H1 (cell line): ENCODE data around the gene TSPAN9. TPM values are rescaled to one million over a fixed set of nuclear protein-coding genes. Genes with fewer than 3 reads are reported as not detected.

ENCODE experiments used
- CTCF ChIA-PET: fragments of 300-600 bp; sonication (Branson Sonifier 250); formaldehyde crosslinking; loops from one replicate; lab custom pipeline; 2021; ENCODE audit not compliant: partially characterized antibody; lab: Charles Lee
- POLR2A ChIA-PET: fragments of 300-600 bp; sonication (Branson Sonifier 250); formaldehyde crosslinking; loops from one replicate; lab custom pipeline; 2021; ENCODE audit warnings: inconsistent platforms; ENCODE audit not compliant: partially characterized antibody; lab: Charles Lee
- DNase-seq, 2 experiments: peaks; one replicate each; pipeline versions ENCODE4 v3.0.0 to v3.0.0-alpha.2; 2010 to 2022; ENCODE audit warnings: low spot score in 2 of 2, low read depth in 1 of 2, mixed read lengths in 1 of 2
- FAIRE-seq: peaks from 2 replicates; lab custom pipeline; 2011; peaks lifted over from hg19 to GRCh38; lab: Jason Lieb, UNC
- H2AFZ ChIP-seq: 2 replicates; pipeline ENCODE4 v1.8.1; 2012; ENCODE audit warnings: low read length, inconsistent platforms
- H2AK5ac ChIP-seq: 2 replicates; pipeline ENCODE4 v1.6.1; 2013; ENCODE audit warnings: low read depth, low read length
- H2BK120ac ChIP-seq: replicated peaks from 2 replicates; pipeline ENCODE3; 2013; ENCODE audit warnings: low read depth, low read length, inconsistent platforms
- H2BK12ac ChIP-seq: 2 replicates; pipeline ENCODE4 v1.6.1; 2013; ENCODE audit warnings: low read depth, low read length
- H2BK15ac ChIP-seq: 2 replicates; pipeline ENCODE4 v1.6.1; 2013; ENCODE audit warnings: low read length
- H2BK20ac ChIP-seq: 2 replicates; pipeline ENCODE4 v1.6.1; 2013; ENCODE audit warnings: low read length
- H2BK5ac ChIP-seq: 2 replicates; pipeline ENCODE4 v1.6.1; 2013; ENCODE audit warnings: low read depth, low read length
- H3K14ac ChIP-seq: 2 replicates; pipeline ENCODE4 v1.6.1; 2013; ENCODE audit warnings: inconsistent platforms; ENCODE audit not compliant: insufficient read length
- H3K18ac ChIP-seq: 2 replicates; pipeline ENCODE4 v1.6.1; 2013; ENCODE audit warnings: low read length; ENCODE audit errors: extremely low read depth
- H3K23ac ChIP-seq: 2 replicates; pipeline ENCODE4 v1.6.1; 2013; ENCODE audit warnings: inconsistent platforms; ENCODE audit not compliant: insufficient read length
- H3K23me2 ChIP-seq: 2 replicates; pipeline ENCODE4 v1.6.1; 2013; ENCODE audit warnings: low read depth, low read length
- H3K27ac ChIP-seq: 2 replicates; pipeline ENCODE4 v1.6.1; 2011; ENCODE audit warnings: low read depth, low read length, inconsistent platforms
- H3K27me3 ChIP-seq, 4 experiments: replicated peaks in 1 of 4; 1 replicate in 1 of 4; 2 replicates in 3 of 4; pipeline versions ENCODE4 v1.6.1 to v1.8.1; 2011 to 2013; ENCODE audit warnings: low read length in 3 of 4, mild to moderate bottlenecking in 3 of 4, inconsistent platforms in 2 of 4, mixed read lengths in 2 of 4, moderate library complexity in 1 of 4; ENCODE audit not compliant: control insufficient read depth in 3 of 4, insufficient read depth in 3 of 4; ENCODE audit errors: extremely low read depth in 1 of 4
- H3K36me3 ChIP-seq, 4 experiments: 2 replicates each; pipeline versions ENCODE4 v1.6.1 to v1.8.1; 2011 to 2013; ENCODE audit warnings: mild to moderate bottlenecking in 4 of 4, low read length in 3 of 4, moderate library complexity in 2 of 4, control low read depth in 1 of 4, inconsistent platforms in 1 of 4; ENCODE audit not compliant: insufficient read depth in 4 of 4, control insufficient read depth in 2 of 4
- H3K4ac ChIP-seq: replicated peaks from 2 replicates; pipeline ENCODE3; 2013; ENCODE audit warnings: low read length, low read depth, mixed read lengths, inconsistent platforms; ENCODE audit not compliant: insufficient read length
- H3K4me1 ChIP-seq, 4 experiments: replicated peaks in 1 of 4; 1 replicate in 1 of 4; 2 replicates in 3 of 4; pipeline versions ENCODE4 v1.6.1 to v1.8.1; 2011 to 2013; ENCODE audit warnings: low read length in 3 of 4, inconsistent platforms in 2 of 4, mixed read lengths in 1 of 4; ENCODE audit not compliant: insufficient read depth in 4 of 4, control insufficient read depth in 3 of 4
- H3K4me2 ChIP-seq, 2 experiments: 2 replicates each; pipeline versions ENCODE4 v1.6.1 to v1.8.1; 2011 to 2013; ENCODE audit warnings: low read depth in 2 of 2, low read length in 2 of 2, control low read depth in 1 of 2, inconsistent platforms in 1 of 2, mild to moderate bottlenecking in 1 of 2; ENCODE audit not compliant: insufficient read depth in 1 of 2
- H3K4me3 ChIP-seq, 4 experiments: fragments of 200-600, 300-600 bp in 1 of 4; sonication (generic), shearing (Covaris generic), sonication (Bioruptor Twin) in 1 of 4; 2 replicates each; pipeline versions ENCODE4 v1.5.1 to v1.8.1; 2011 to 2016; ENCODE audit warnings: low read length in 4 of 4, low read depth in 3 of 4, control low read depth in 2 of 4, inconsistent platforms in 2 of 4, mild to moderate bottlenecking in 2 of 4, mixed read lengths in 1 of 4, moderate library complexity in 1 of 4; ENCODE audit not compliant: insufficient read depth in 2 of 4; ENCODE audit errors: extremely low read depth in 1 of 4
- H3K56ac ChIP-seq: replicated peaks from 2 replicates; pipeline ENCODE3; 2013; ENCODE audit warnings: low read depth, mild to moderate bottlenecking, mixed read lengths, low read length, inconsistent platforms; ENCODE audit not compliant: insufficient read length
- H3K79me1 ChIP-seq: 2 replicates; pipeline ENCODE4 v1.6.1; 2013; ENCODE audit warnings: low read depth, low read length, control low read depth
- H3K79me2 ChIP-seq, 2 experiments: 2 replicates each; pipeline versions ENCODE4 v1.6.1 to v1.8.1; 2012 to 2013; ENCODE audit warnings: low read length in 2 of 2, mild to moderate bottlenecking in 2 of 2, inconsistent platforms in 1 of 2; ENCODE audit not compliant: insufficient read depth in 2 of 2, control insufficient read depth in 1 of 2
- H3K9ac ChIP-seq, 4 experiments: replicated peaks in 1 of 4; 1 replicate in 1 of 4; 2 replicates in 3 of 4; pipeline versions ENCODE4 v1.6.1 to v1.8.1; 2011 to 2013; ENCODE audit warnings: low read depth in 3 of 4, low read length in 3 of 4, control low read depth in 2 of 4, mild to moderate bottlenecking in 2 of 4, moderate library complexity in 2 of 4, inconsistent platforms in 1 of 4; ENCODE audit errors: extremely low read depth in 1 of 4
- H3K9me3 ChIP-seq, 2 experiments: 2 replicates each; pipeline versions ENCODE4 v1.6.1 to v1.8.1; 2012 to 2013; ENCODE audit warnings: mild to moderate bottlenecking in 2 of 2, moderate library complexity in 2 of 2, control low read depth in 1 of 2, inconsistent platforms in 1 of 2, low read depth in 1 of 2, low read length in 1 of 2, mixed read lengths in 1 of 2; ENCODE audit not compliant: insufficient read depth in 2 of 2
- H4K20me1 ChIP-seq, 2 experiments: replicated peaks in 1 of 2; 2 replicates each; pipeline versions ENCODE3 to v1.8.1; 2011 to 2013; ENCODE audit warnings: inconsistent platforms in 2 of 2, low read length in 2 of 2, mild to moderate bottlenecking in 1 of 2; ENCODE audit not compliant: insufficient read depth in 2 of 2, control insufficient read depth in 1 of 2
- H4K5ac ChIP-seq: 2 replicates; pipeline ENCODE4 v1.6.1; 2013; ENCODE audit warnings: low read length, low read depth, mixed read lengths, inconsistent platforms; ENCODE audit not compliant: insufficient read length
- H4K8ac ChIP-seq: 2 replicates; pipeline ENCODE4 v1.8.0; 2013; ENCODE audit warnings: mild to moderate bottlenecking, moderate library complexity, low read length, inconsistent platforms; ENCODE audit not compliant: insufficient read depth; ENCODE audit errors: extremely low read depth
- H4K91ac ChIP-seq: replicated peaks from 2 replicates; pipeline ENCODE3; 2013; ENCODE audit warnings: low read length, mixed read lengths, inconsistent platforms; ENCODE audit not compliant: insufficient read length
- MAFK ChIP-seq: IDR thresholded peaks from 2 replicates; pipeline ENCODE4 v1.6.1; 2012; ENCODE audit warnings: low read depth, mild to moderate bottlenecking, improper control_type of control experiment, low read length
- SIN3A ChIP-seq, 2 experiments: IDR thresholded peaks in 1 of 2; conservative IDR thresholded peaks in 1 of 2; 2 replicates each; pipeline ENCODE4 v1.6.1; 2011 to 2012; ENCODE audit warnings: low read length in 2 of 2, improper control_type of control experiment in 1 of 2, low read depth in 1 of 2, mild to moderate bottlenecking in 1 of 2
- WGBS, 2 experiments: shearing (Covaris generic) in 1 of 2; methylation state at CpG; one replicate each; pipeline versions ENCODE4 v1.1.6 to v1.1.7; 2013 to 2015; ENCODE audit warnings: low lambda C conversion rate in 2 of 2, mixed read lengths in 2 of 2, inconsistent platforms in 1 of 2, low coverage in 1 of 2, missing lambda C conversion rate in 1 of 2; ENCODE audit not compliant: insufficient replicate concordance in 2 of 2, insufficient coverage in 1 of 2, insufficient read length in 1 of 2; ENCODE audit errors: extremely low coverage in 1 of 2, missing lambda C conversion rate in 1 of 2; 5-methylcytosine and 5-hydroxymethylcytosine counted together
- polyA plus RNA-seq, 7 experiments: library from polyadenylated mRNA; depleted of rRNA in 3 of 7; stranded (reverse) in 5 of 7; unstranded in 2 of 7; fragments of >200 nt in 5 of 7; fragments of 200-250 nt in 2 of 7; gene quantifications; 1 replicate in 5 of 7; 2 replicates in 1 of 7; 4 replicates in 1 of 7; pipeline versions ENCODE4 v1.2.1 to v1.2.3, GENCODE V29; 2011 to 2013; ENCODE audit warnings: missing spikeins in 2 of 7, mixed read lengths in 2 of 7
- total RNA-seq: library from RNA; stranded (reverse); fragmentation: NEBNext Ultra II Directional; extraction: Animal tissue kit (Norgen Biotek cat#: 25700); gene quantifications from 2 replicates; pipeline ENCODE4 v1.2.1, GENCODE V29; 2021
- TF ChIP-seq, protein P1 (sequence below): IDR thresholded peaks from 2 replicates; pipeline ENCODE4 v1.6.1; 2012; ENCODE audit warnings: inconsistent platforms
- TF ChIP-seq, protein P2 (sequence below), 3 experiments: IDR thresholded peaks; 1 replicate in 2 of 3; 2 replicates in 1 of 3; pipeline versions ENCODE4 v1.5.1 to v1.6.1; 2011; ENCODE audit warnings: low read length in 3 of 3, mild to moderate bottlenecking in 3 of 3, inconsistent platforms in 2 of 3, low read depth in 1 of 3, moderate library complexity in 1 of 3; ENCODE audit not compliant: insufficient read depth in 1 of 3; ENCODE audit errors: control extremely low read depth in 1 of 3

The TSPAN9 gene
- total and polyA plus RNA-seq, 2 of the 8 experiments (the other 6 are each of a cell fraction or from before 2014, with no cell fraction given): 11.5 to 29.1 TPM

DNA sequence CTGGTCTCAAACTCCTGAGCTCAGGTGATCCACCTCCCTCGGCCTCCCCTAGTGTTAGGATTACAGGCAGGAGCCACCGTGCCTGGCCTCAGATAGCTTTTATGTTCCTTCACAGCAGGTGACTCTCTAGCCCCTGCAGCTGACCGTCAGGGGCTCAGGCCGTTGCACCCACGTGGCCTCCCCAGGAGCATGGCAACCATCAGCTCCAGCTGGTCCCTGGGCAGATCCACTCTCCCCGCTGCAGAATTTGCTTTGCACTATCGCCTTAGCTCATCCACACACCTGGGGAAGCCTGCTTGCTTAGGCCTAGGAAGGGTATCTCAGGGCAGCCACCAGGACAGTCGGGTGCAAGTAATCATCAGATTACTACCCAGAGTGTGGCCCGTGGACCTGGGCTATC, 62.6 kb downstream of the TSPAN9 start:
- POLR2A ChIA-PET: interaction anchor here (1.0 to 3.0 kb wide), 4 partner anchors 12 to 87 kb away, joined by 3 to 10 read pairs (median 4); no protein-coding TSS in a partner anchor
- Histone ChIP-seq H3K79me1 (no peaks in the 10 kb centered on the region; the same call in 1 of the 2 replicates), H3K9ac (no peak overlapping the region), H3K4me1 (peaks cover 2 to 29% (median 19%) of the 10 kb centered on the region in 4 experiments), H3K23ac (no peak overlapping the region), H3K18ac (no peak overlapping the region), H3K4me3 (no peak overlapping the region), H3K36me3 (no peaks in the 10 kb centered on the region), H3K14ac (no peak overlapping the region), H3K27me3 (no peaks in the 10 kb centered on the region), H2BK120ac (no peak overlapping the region), H3K27ac (no peak overlapping the region), H3K4me2 (no peak overlapping the region), H4K8ac (no peak overlapping the region), H3K9me3 (no peaks in the 10 kb centered on the region; a peak in 1 of 4 replicates), H2AK5ac (no peak overlapping the region), H2AFZ (no peak overlapping the region), H2BK5ac (0 out of 2 replicates have a peak overlapping the region, but pooled peaks have one; percentile 40), H3K56ac (no peak overlapping the region), H2BK12ac (peak overlapping the region; percentile 60; the same call in 1 of the 2 replicates), H3K79me2 (no peaks in the 10 kb centered on the region), H3K4ac (no peak overlapping the region), H2BK20ac (no peak overlapping the region), H2BK15ac (no peak overlapping the region), H4K20me1 (no peaks in the 10 kb centered on the region), H4K5ac (no peak overlapping the region), H4K91ac (no peak overlapping the region), H3K23me2 (no peaks in the 10 kb centered on the region)
- CTCF ChIA-PET: interaction anchor here (0.6 to 16.5 kb wide), 22 partner anchors 10 to 174 kb away, joined by 3 to 448 read pairs (median 4); no protein-coding TSS in a partner anchor
- WGBS, 2 experiments: 75% methylated on average over 9 of the region's 9 CpGs; no CpG with 5 or more reads in 1 of the 2 experiments
- FAIRE-seq (no peak), DNase-seq (peak in 1 of 2 experiments; percentile 46)
- no peak for TF ChIP-seq MAFK
- TF ChIP-seq, protein P1, sequence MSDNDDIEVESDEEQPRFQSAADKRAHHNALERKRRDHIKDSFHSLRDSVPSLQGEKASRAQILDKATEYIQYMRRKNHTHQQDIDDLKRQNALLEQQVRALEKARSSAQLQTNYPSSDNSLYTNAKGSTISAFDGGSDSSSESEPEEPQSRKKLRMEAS: peak; percentile 13; the same call in 1 of the 2 replicates
- TF ChIP-seq SIN3A (conservative IDR thresholded peaks at IDR 0.05 in 1 of 2, IDR thresholded peaks at IDR 0.05 in 1 of 2; ENCODE audit: low read depth in 1 of 2, low read length in 2 of 2): no peak
- TF ChIP-seq, protein P2, sequence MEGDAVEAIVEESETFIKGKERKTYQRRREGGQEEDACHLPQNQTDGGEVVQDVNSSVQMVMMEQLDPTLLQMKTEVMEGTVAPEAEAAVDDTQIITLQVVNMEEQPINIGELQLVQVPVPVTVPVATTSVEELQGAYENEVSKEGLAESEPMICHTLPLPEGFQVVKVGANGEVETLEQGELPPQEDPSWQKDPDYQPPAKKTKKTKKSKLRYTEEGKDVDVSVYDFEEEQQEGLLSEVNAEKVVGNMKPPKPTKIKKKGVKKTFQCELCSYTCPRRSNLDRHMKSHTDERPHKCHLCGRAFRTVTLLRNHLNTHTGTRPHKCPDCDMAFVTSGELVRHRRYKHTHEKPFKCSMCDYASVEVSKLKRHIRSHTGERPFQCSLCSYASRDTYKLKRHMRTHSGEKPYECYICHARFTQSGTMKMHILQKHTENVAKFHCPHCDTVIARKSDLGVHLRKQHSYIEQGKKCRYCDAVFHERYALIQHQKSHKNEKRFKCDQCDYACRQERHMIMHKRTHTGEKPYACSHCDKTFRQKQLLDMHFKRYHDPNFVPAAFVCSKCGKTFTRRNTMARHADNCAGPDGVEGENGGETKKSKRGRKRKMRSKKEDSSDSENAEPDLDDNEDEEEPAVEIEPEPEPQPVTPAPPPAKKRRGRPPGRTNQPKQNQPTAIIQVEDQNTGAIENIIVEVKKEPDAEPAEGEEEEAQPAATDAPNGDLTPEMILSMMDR (IDR thresholded peaks at IDR 0.05; ENCODE audit: control extremely low read depth in 1 of 3, insufficient read depth in 1 of 3, low read depth in 1 of 3, low read length in 3 of 3): no peak
